ENCODE measurements around the gene GPR35. TPM values are rescaled to one million over a fixed set of nuclear protein-coding genes. Genes with fewer than 3 reads are reported as not detected.
A peak's percentile ranks its signal among the peaks of the same experiment; 100 is the strongest.

GPR35 gene
- 21.3 and 21.5 TPM in 2 replicates for total RNA-seq (2022)
- percentile 60 among the genes with signal in this experiment for Bru-seq, nascent RNA
- BruChase-seq, experiment 1, labeled RNA remaining after a 2-hour chase, result percentile 70 among the genes with signal in this experiment
- percentile 82 among the genes with signal in this experiment for BruChase-seq, experiment 2, labeled RNA remaining after a 6-hour chase
- long read RNA-seq, partial matches to known transcripts, result 2 of 17 reads
- long read RNA-seq, other reads (novel, unspliced or antisense), result 10 of 17 reads

- H3K27me3 ChIP-seq (replicated peaks; ENCODE audit: control insufficient read depth, insufficient read depth, low read length), result no peaks in the 10 kb centered on the region
- H3K4me1 Mint-ChIP-seq (ENCODE audit: low read depth, unreplicated experiment), result no peaks in the 10 kb centered on the region
- H3K4me3 ChIP-seq (ENCODE audit: low read depth, low read length), result no peak within 1 kb of the TSS
- no peak for TF ChIP-seq CTCF (IDR thresholded peaks at IDR 0.05; ENCODE audit: insufficient read depth in 1 of 2, low read depth in 1 of 2, low read length in 1 of 2, severe bottlenecking in 1 of 2, unreplicated experiment in 1 of 2)
- ChIA-PET POLR2A (no interaction called here), CTCF (no interaction called here)
- peaks cover 6% of the 10 kb centered on the region for H3K36me3 Mint-ChIP-seq (ENCODE audit: insufficient read depth, unreplicated experiment)
- H3K27ac Mint-ChIP-seq (ENCODE audit: unreplicated experiment), result no peak within 1 kb of the TSS
- H3K27me3 Mint-ChIP-seq (ENCODE audit: insufficient read depth, unreplicated experiment), result no peaks in the 10 kb centered on the region
- no peaks in the 10 kb centered on the region for H3K4me1 ChIP-seq
- H3K4me3 Mint-ChIP-seq (ENCODE audit: unreplicated experiment), result no peak within 1 kb of the TSS
- no peaks in the 10 kb centered on the region for H3K9me3 ChIP-seq
- no TSS peak for BruUV-seq (replicated peaks)
- intact Hi-C loops (cut with micrococcal nuclease; ENCODE audit: unreplicated experiment), result no loop called here
- H3K9me3 Mint-ChIP-seq (ENCODE audit: unreplicated experiment), result no peaks in the 10 kb centered on the region
- H3K36me3 ChIP-seq (ENCODE audit: control insufficient read depth, insufficient read depth, low read length), result peaks cover 2% of the 10 kb centered on the region
- DNase-seq, result peak in 1 of 2 experiments; percentile 30
Observed at GRCh38 chr2:240624950-240625621, at the start of gene GPR35. Gene GPR35 (plus strand): TSS chr2:240625480. CDS start chr2:240629953, 4,473 bp downstream.

GRCh38 chr2:240576036-240576435 lies 49.2 kb upstream of the GPR35 start:
- POLR2A ChIA-PET, result no interaction called here
- CTCF ChIA-PET, result no interaction called here

More at GRCh38 chr2:240576036-240576435, 49.2 kb upstream of the GPR35 start:
- H3K9me3 ChIP-seq, result no peaks in the 10 kb centered on the region
- Mint-ChIP-seq H3K36me3 (ENCODE audit: insufficient read depth, unreplicated experiment) (peaks cover 13% of the 10 kb centered on the region), H3K4me1 (ENCODE audit: low read depth, unreplicated experiment) (peaks cover 13% of the 10 kb centered on the region), H3K27ac (ENCODE audit: unreplicated experiment) (no peak overlapping the region), H3K9me3 (ENCODE audit: unreplicated experiment) (no peaks in the 10 kb centered on the region), H3K4me3 (ENCODE audit: unreplicated experiment) (no peak overlapping the region), H3K27me3 (ENCODE audit: insufficient read depth, unreplicated experiment) (no peaks in the 10 kb centered on the region)
- peaks cover 1% of the 10 kb centered on the region; the same call in 1 of the 2 replicates for H3K36me3 ChIP-seq (ENCODE audit: control insufficient read depth, insufficient read depth, low read length)
- H3K4me1 ChIP-seq, result no peaks in the 10 kb centered on the region
- intact Hi-C loops (cut with micrococcal nuclease; ENCODE audit: unreplicated experiment), result no loop called here
- no peak for DNase-seq
- H3K4me3 ChIP-seq (ENCODE audit: low read depth, low read length), result no peak overlapping the region
- no peak for TF ChIP-seq CTCF (IDR thresholded peaks at IDR 0.05; ENCODE audit: insufficient read depth in 1 of 2, low read depth in 1 of 2, low read length in 1 of 2, severe bottlenecking in 1 of 2, unreplicated experiment in 1 of 2)
- H3K27me3 ChIP-seq (replicated peaks; ENCODE audit: control insufficient read depth, insufficient read depth, low read length), result no peaks in the 10 kb centered on the region
- no TSS peak for BruUV-seq (replicated peaks)

All from Caco-2 (cell line).